OCI-LY7 (cell line): Measurements from ENCODE around the gene SLCO4A1. TPM values are rescaled to one million over a fixed set of nuclear protein-coding genes. Genes with fewer than 3 reads are reported as not detected.

ENCODE experiments used
- BruUV-seq: library from RNA; stranded (reverse); fragments of 400-500 nt; replicated peaks from 2 replicates; lab custom pipeline; 2021; lab: Mats Ljungman, UMichigan
- CTCF ChIA-PET: fragments of 300-600 bp; sonication (Branson Sonifier 250); formaldehyde crosslinking; loops from one replicate; lab custom pipeline; 2022; ENCODE audit warnings: antibody characterized with exemption; ENCODE audit not compliant: unreplicated experiment; lab: Charles Lee
- POLR2A ChIA-PET: fragments of 300-600 bp; sonication (Branson Sonifier 250); formaldehyde crosslinking; loops from one replicate; lab custom pipeline; 2022; ENCODE audit warnings: antibody characterized with exemption; lab: Charles Lee
- DNase-seq: peaks from one replicate; pipeline ENCODE4 v3.0.0-alpha.2; 2015; ENCODE audit warnings: low spot score
- H2AFZ ChIP-seq: fragments of 200-600 bp; sonication (generic), shearing (Covaris generic); 2 replicates; pipeline ENCODE4 v1.6.1; 2014; ENCODE audit warnings: mild to moderate bottlenecking, antibody characterized with exemption, low read length, moderate library complexity
- H3K27ac ChIP-seq: fragments of 200-600 bp; sonication (generic); 2 replicates; pipeline ENCODE4 v1.5.1; 2014; ENCODE audit warnings: mixed run types, low read depth, mild to moderate bottlenecking, moderate library complexity, low read length, inconsistent platforms; ENCODE audit not compliant: poor library complexity, severe bottlenecking
- H3K36me3 ChIP-seq: fragments of 200-600 bp; sonication (generic); 2 replicates; pipeline ENCODE4 v1.6.1; 2014; ENCODE audit warnings: mild to moderate bottlenecking, antibody characterized with exemption, low read length, moderate library complexity, mixed read lengths; ENCODE audit not compliant: insufficient read depth
- H3K4me1 ChIP-seq: fragments of 200-600 bp; sonication (generic); 2 replicates; pipeline ENCODE4 v1.5.1; 2014; ENCODE audit warnings: mild to moderate bottlenecking, low read length; ENCODE audit not compliant: insufficient read depth, poor library complexity, severe bottlenecking
- H3K4me2 ChIP-seq: fragments of 200-600 bp; sonication (generic); 2 replicates; pipeline ENCODE4 v1.6.1; 2014; ENCODE audit warnings: mild to moderate bottlenecking, low read length
- H3K4me3 ChIP-seq: fragments of 200-600 bp; sonication (generic); 2 replicates; pipeline ENCODE4 v1.5.1; 2014; ENCODE audit warnings: mild to moderate bottlenecking, low read depth, low read length; ENCODE audit not compliant: poor library complexity, severe bottlenecking
- H3K79me2 ChIP-seq: fragments of 200-600 bp; sonication (generic); 2 replicates; pipeline ENCODE4 v1.6.1; 2016; ENCODE audit warnings: low read depth, mild to moderate bottlenecking, low read length, moderate library complexity, mixed read lengths; ENCODE audit not compliant: insufficient read depth
- H3K9me2 ChIP-seq: fragments of 200-600 bp; sonication (generic); 2 replicates; pipeline ENCODE4 v1.6.1; 2016; ENCODE audit warnings: mild to moderate bottlenecking, low read length, mixed read lengths; ENCODE audit not compliant: insufficient read depth
- H3K9me3 ChIP-seq: fragments of 200-600 bp; sonication (generic); 2 replicates; pipeline ENCODE4 v1.6.1; 2014; ENCODE audit warnings: mild to moderate bottlenecking, mixed run types, low read length, mixed read lengths
- H4K20me1 ChIP-seq: fragments of 200-600 bp; sonication (generic); 2 replicates; pipeline ENCODE4 v1.6.1; 2014; ENCODE audit warnings: mild to moderate bottlenecking, antibody characterized with exemption, low read length, moderate library complexity, mixed read lengths; ENCODE audit not compliant: insufficient read depth
- EZH2phosphoT487 ChIP-seq: fragments of 200-600 bp; sonication (generic); IDR thresholded peaks from 2 replicates; pipeline ENCODE4 v1.6.1; 2018; ENCODE audit warnings: low read depth, borderline replicate concordance, mild to moderate bottlenecking, mixed run types, antibody characterized with exemption, low read length, moderate library complexity, mixed read lengths
- intact Hi-C: fragments of 100-400 bp; cut with micrococcal nuclease; formaldehyde crosslinking; loops from one replicate; pipeline ENCODE4 v1.10.0; 2022; ENCODE audit not compliant: unreplicated experiment
- total RNA-seq, 2 experiments: library from RNA; depleted of rRNA in 1 of 2; stranded (reverse); fragments of >200 nt in 1 of 2; shearing (Covaris generic) in 1 of 2; gene quantifications; 2 replicates each; pipeline ENCODE4 v1.2.3, GENCODE V29; 2014 to 2022
- TF ChIP-seq, protein P1 (sequence below): fragments of 200-600 bp; sonication (generic); conservative IDR thresholded peaks from 2 replicates; pipeline ENCODE4 v1.5.1; 2014; ENCODE audit warnings: mild to moderate bottlenecking, antibody characterized with exemption, low read length, moderate library complexity, mixed read lengths

SLCO4A1 gene
- total RNA-seq, 2 experiments from 2014 or later: 34.3 to 52.4 TPM

DNA sequence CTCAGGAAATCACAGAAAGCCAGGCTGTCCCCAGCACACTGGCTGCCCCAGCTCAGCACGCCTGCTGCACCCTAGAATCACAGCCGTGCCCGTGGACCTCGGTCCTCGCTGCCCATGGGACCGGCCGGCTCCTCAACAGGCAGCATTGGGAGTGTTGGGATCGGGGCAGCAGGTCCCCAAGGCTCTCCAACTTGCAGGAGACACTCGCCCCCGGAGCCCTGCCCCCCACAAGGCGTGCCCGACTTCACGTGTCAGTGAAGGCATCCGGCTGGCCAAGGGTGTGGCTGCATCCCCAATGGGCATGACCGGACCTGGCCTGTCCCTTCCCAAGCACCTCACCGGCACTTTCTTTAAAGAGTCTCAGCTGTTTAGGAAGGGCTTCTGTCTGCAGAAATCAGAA lies 63.3 kb downstream of the SLCO4A1 start:
- no peaks in the 10 kb centered on the region for H3K9me3 ChIP-seq
- no peak overlapping the region for H3K27ac ChIP-seq
- intact Hi-C loops: no loop called here
- H2AFZ ChIP-seq: no peak overlapping the region
- no peaks in the 10 kb centered on the region for H3K36me3 ChIP-seq
- H4K20me1 ChIP-seq: no peaks in the 10 kb centered on the region
- H3K4me2 ChIP-seq: no peak overlapping the region
- H3K4me3 ChIP-seq: no peak overlapping the region
- ChIA-PET POLR2A (no interaction called here), CTCF (no interaction called here)
- BruUV-seq: no TSS peak
- TF ChIP-seq EZH2phosphoT487: no peak
- TF ChIP-seq, protein P1, sequence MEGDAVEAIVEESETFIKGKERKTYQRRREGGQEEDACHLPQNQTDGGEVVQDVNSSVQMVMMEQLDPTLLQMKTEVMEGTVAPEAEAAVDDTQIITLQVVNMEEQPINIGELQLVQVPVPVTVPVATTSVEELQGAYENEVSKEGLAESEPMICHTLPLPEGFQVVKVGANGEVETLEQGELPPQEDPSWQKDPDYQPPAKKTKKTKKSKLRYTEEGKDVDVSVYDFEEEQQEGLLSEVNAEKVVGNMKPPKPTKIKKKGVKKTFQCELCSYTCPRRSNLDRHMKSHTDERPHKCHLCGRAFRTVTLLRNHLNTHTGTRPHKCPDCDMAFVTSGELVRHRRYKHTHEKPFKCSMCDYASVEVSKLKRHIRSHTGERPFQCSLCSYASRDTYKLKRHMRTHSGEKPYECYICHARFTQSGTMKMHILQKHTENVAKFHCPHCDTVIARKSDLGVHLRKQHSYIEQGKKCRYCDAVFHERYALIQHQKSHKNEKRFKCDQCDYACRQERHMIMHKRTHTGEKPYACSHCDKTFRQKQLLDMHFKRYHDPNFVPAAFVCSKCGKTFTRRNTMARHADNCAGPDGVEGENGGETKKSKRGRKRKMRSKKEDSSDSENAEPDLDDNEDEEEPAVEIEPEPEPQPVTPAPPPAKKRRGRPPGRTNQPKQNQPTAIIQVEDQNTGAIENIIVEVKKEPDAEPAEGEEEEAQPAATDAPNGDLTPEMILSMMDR: no peak
- DNase-seq: no peak
- no peaks in the 10 kb centered on the region for H3K4me1 ChIP-seq
- no peaks in the 10 kb centered on the region for H3K79me2 ChIP-seq
- H3K9me2 ChIP-seq: no peaks in the 10 kb centered on the region

GRCh38 chr20:62706344-62706743 lies 64.0 kb downstream of the SLCO4A1 start:
- no TSS peak for BruUV-seq
- CTCF ChIA-PET: no interaction called here
- no peaks in the 10 kb centered on the region for H3K79me2 ChIP-seq

GRCh38 chr20:62706857-62707256 lies 64.6 kb downstream of the SLCO4A1 start:
- Histone ChIP-seq H3K79me2 (no peaks in the 10 kb centered on the region), H4K20me1 (no peaks in the 10 kb centered on the region), H3K36me3 (no peaks in the 10 kb centered on the region), H2AFZ (no peak overlapping the region), H3K9me3 (no peaks in the 10 kb centered on the region), H3K4me2 (no peak overlapping the region), H3K4me1 (no peaks in the 10 kb centered on the region), H3K27ac (no peak overlapping the region), H3K4me3 (no peak overlapping the region), H3K9me2 (no peaks in the 10 kb centered on the region)
- no peak for DNase-seq
- BruUV-seq: no TSS peak
- ChIA-PET CTCF (interaction anchor here (0.6 kb wide), 1 partner anchor 46 kb away, joined by 5 read pairs; no protein-coding TSS in a partner anchor), POLR2A (interaction anchor here (0.6 kb wide), 1 partner anchor 343 kb away, joined by 5 read pairs; no protein-coding TSS in a partner anchor)
- intact Hi-C loops: no loop called here
- TF ChIP-seq, protein P1: no peak
- TF ChIP-seq EZH2phosphoT487: no peak

More at GRCh38 chr20:62706344-62706743, 64.0 kb downstream of the SLCO4A1 start:
- Histone ChIP-seq H2AFZ (no peak overlapping the region), H3K9me2 (no peaks in the 10 kb centered on the region), H3K36me3 (no peaks in the 10 kb centered on the region), H3K9me3 (no peaks in the 10 kb centered on the region), H3K4me3 (no peak overlapping the region), H4K20me1 (no peaks in the 10 kb centered on the region), H3K27ac (no peak overlapping the region), H3K4me1 (no peaks in the 10 kb centered on the region), H3K4me2 (no peak overlapping the region)
- no peak for DNase-seq
- TF ChIP-seq, protein P1: no peak
- no peak for TF ChIP-seq EZH2phosphoT487
- intact Hi-C loops: no loop called here
- POLR2A ChIA-PET: no interaction called here
